Measurements from ENCODE around the gene NCOA7.
"Not testable (repeated sequence)": the region's sequence is repeated elsewhere in the genome, so short reads cannot be mapped to it uniquely, and the experiment has no call there.

Gene NCOA7

DNA sequence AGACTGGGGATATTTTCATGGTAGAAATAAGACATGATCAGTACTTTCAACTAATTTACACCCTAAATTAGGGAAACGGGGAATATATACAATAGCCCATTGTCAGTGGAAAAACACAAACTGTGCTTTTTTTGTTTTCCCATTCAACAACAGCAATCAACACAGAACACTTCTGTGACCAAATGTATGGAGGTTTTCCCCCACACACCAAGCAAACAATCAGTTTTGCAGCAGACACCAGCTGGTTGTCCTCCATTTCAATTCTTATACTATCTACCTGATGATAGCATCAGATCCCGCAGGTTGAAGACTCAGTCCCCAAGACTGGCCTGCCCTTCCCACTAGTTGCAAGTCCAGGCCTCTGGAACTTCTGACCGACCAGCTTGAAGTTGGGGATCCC lies 170.4 kb downstream of the NCOA7 start:
- DNase-seq (ENCODE audit: extremely low read depth in 1 of 2, low read depth in 1 of 2): no peak

DNA sequence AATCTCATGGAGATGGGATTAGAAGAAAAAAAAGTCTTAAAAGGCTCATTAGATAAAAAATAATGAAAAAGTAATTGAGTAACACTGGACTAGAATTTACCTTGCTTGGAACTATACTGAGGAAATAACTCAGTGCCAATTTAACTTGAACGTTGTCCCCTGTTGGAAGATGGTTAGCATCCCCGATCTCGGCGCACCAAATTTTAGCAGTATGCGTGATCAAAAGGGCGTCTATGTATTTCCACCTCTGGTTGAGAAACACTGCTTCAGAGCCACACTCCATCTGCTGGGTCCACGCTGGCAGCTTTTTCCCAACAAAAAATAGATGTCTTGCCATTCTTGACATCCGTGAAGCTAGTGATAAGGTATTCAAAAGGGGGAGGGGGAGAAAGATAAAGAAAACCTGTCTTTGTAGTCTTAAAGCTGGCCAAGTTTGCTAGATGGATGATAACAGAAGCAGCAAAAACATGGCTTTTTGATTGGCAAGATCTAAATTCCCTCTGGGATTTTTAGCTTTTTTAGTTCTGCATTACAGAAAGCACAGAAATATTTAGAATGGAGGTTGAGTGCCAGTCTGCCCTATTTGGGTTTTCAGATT lies 172.2 kb downstream of the NCOA7 start:
- no peak for DNase-seq (ENCODE audit: extremely low read depth in 1 of 2, low read depth in 1 of 2)

DNA sequence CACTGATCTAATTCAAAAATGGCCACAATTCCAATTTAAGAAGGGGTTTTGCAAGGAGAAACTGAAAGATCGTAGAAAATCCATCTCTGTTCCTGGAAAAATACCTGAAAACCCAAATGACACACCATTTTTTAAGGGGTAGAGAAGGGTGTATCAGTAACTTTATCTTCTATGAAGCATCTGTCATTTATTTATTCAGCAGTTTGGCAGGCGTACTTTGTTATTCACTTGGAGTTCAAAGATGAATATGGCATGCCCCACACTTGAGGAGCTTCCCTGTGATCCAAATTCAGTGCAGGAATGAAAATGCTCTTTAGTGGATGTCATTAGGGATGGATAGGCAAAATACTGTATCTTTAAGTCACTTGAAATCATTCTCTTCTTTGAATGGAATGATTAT lies 173.1 kb downstream of the NCOA7 start:
- no peak for DNase-seq (ENCODE audit: extremely low read depth in 1 of 2, low read depth in 1 of 2)

DNA sequence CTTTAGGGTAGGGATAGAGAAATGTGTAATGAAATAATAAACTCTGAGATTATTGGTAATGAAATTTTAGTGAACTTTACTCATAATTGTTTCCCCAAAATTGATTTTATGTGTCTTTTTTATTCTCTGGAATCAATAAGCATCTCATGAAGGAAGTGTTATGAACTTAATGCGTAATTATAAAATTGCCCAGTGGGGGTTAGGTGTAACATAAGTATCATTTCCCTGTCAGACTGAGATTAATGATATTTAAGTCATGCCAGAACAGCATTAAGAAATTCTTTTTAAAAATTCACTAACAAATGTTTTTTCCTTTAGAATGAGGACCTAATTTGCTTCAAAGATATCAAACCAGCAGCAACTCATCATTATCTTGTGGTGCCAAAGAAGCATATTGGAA lies 175.8 kb downstream of the NCOA7 start:
- DNase-seq (ENCODE audit: extremely low read depth in 1 of 2, low read depth in 1 of 2): no peak

DNA sequence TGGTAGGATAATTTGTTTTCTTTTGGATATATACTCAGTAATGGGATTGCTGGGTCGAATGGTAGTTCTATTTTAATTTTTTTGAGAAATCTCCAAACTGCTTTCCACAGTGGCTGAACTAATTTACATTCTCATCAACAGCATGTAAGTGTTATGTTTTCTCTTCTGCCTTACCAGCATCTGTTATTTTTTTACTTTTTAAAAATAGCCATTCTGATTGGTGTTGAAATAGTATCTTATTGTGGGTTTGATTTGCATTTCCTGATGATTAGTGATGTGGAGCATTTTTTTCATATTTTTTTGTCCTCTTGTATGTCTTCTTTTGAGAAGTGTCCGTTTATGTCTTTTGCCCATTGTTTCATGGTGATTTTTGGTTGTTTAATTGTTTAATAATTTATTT lies 177.7 kb downstream of the NCOA7 start:
- DNase-seq (ENCODE audit: extremely low read depth in 1 of 2, low read depth in 1 of 2): no peak

DNA sequence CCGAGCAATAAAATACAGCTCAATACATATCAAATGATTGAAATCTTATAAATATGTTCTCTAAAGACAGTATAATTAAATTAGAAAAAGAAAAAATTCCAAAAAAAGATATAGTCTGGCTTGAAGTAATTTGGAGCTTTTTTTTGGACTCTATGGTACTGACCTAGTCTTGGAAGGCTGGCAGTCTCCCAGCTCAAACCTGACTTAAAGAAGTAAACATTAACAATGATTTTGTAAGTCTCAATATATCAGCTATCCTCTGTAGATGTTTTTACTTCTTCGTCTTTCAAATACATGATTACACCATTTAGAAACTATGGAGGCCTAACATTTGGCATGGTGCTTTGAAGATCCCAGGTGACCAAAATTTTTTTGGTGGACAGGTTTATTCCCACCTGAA lies 180.0 kb downstream of the NCOA7 start:
- no peak for DNase-seq (ENCODE audit: extremely low read depth in 1 of 2, low read depth in 1 of 2)

DNA sequence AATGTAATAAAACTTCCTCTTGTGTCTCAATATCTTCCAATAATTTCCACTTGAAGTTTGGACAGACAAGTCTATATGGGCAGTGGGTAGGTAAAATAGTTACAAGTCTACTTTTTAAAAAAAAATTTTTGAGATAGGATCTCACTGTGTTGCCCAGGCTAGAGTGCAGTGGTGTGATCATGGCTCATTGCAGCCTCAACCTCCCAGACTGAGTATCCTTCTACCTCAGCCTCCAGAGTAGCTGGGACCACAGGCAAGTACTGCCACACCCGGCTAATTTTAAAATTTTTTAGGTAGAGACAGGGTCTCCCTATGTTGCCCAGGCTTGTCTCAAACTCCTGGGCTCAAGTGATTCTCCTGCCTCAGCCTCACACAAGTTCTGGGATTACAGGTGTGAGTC lies 181.7 kb downstream of the NCOA7 start:
- not testable (repeated sequence) for DNase-seq (ENCODE audit: extremely low read depth in 1 of 2, low read depth in 1 of 2)

DNA sequence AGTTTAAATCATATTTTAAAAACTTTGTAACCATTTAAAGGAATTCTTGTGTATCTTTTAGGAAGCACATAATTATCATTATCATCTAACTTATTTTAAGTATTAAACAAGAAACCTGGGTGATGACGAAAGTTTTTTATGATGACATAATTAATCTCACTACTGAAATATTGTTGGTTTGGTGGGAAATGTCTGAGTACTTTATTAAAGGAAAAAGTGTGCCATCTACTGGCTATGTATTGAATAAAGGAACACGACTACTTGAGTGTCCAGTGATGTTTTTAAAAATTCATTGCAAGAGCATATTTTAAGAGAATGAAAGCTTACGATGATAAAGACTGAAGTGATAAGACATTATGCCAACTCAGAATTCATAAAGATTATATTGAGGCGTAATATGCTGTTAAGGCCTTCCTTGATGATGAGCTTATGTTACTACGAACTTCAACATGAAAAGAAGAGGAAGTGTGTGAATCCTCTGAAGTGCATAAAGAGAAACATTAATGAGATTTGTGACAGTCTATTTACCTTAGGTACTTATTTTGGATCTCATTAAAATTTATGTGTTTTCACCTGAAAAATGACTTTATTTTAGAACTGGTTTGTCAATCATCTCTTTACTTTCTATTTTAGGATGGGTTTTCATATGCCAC lies 183.6 kb downstream of the NCOA7 start:
- DNase-seq (ENCODE audit: extremely low read depth in 1 of 2, low read depth in 1 of 2): no peak

DNA sequence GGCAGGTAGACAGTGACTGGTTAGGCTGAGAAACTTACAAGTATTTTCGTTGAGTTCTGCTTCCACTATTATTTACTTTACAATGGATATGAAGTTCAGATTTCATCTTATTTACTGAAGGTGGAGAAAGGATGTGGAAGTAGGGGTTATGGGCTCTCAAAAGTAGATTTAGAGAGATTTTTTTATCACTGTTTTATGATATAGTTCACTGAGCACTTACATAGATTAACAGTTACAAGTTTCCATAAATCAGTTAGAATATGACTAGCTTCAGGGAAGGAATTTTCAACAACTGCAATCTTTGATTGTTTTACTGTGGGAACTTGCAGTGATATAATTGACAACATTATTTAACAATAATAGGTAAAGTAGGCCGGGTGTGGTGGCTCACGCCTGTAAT lies 188.3 kb downstream of the NCOA7 start:
- no peak for DNase-seq (ENCODE audit: extremely low read depth in 1 of 2, low read depth in 1 of 2)
